GM12878 (cell line): ENCODE results near the gene CNIH2. TPM values are rescaled to one million over a fixed set of nuclear protein-coding genes. Genes with fewer than 3 reads are reported as not detected.

Experiments used
- ATAC-seq: fragments of 200-7000 bp; cut with Tn5 transposase; 3 replicates; pipeline ENCODE4 v1.9.1; 2020; ENCODE audit warnings: mild to moderate bottlenecking, moderate library complexity
- BruUV-seq: library from RNA; stranded (reverse); fragments of 400-500 nt; replicated peaks from 2 replicates; lab custom pipeline; 2021; lab: Mats Ljungman, UMichigan
- CTCF ChIA-PET: fragments of 300-600 bp; sonication (Branson Sonifier 250); formaldehyde crosslinking; extraction: SDS; loops from one replicate; lab custom pipeline; 2021; ENCODE audit warnings: inconsistent platforms; lab: Yijun Ruan, JAX
- POLR2A ChIA-PET: fragments of 350-600 bp; formaldehyde crosslinking; extraction: SDS; loops from one replicate; lab custom pipeline; 2021; ENCODE audit warnings: inconsistent platforms; lab: Charles Lee
- RAD21 ChIA-PET: fragments of 300-600 bp; sonication (Branson Sonifier 250); formaldehyde crosslinking; loops from one replicate; lab custom pipeline; 2023; ENCODE audit warnings: antibody characterized with exemption; ENCODE audit not compliant: unreplicated experiment; lab: Charles Lee
- SMC1A ChIA-PET: fragments of 300-600 bp; sonication (Branson Sonifier 250); formaldehyde crosslinking; loops from one replicate; lab custom pipeline; 2023; ENCODE audit not compliant: unreplicated experiment, uncharacterized antibody; lab: Charles Lee
- DNase-seq: peaks from one replicate; pipeline ENCODE4 v3.0.0-alpha.2; 2011; ENCODE audit warnings: low read depth, low spot score
- FAIRE-seq: peaks from 3 replicates; lab custom pipeline; 2011; peaks lifted over from hg19 to GRCh38; lab: Jason Lieb, UNC
- H2AFZ ChIP-seq: 2 replicates; pipeline ENCODE4 v1.6.0; 2011; ENCODE audit warnings: low read depth, low read length, control low read depth; ENCODE audit not compliant: control insufficient read depth
- H3K27ac ChIP-seq: 2 replicates; pipeline ENCODE4 v1.5.1; 2011; ENCODE audit warnings: control low read depth; ENCODE audit not compliant: control insufficient read depth, insufficient read depth
- H3K27me3 ChIP-seq, 2 experiments: replicated peaks in 1 of 2; 2 replicates each; pipeline versions ENCODE4 v1.6.0 to v1.6.1; 2011; ENCODE audit warnings: low read length in 1 of 2; ENCODE audit not compliant: control insufficient read depth in 2 of 2, insufficient read depth in 2 of 2
- H3K36me3 ChIP-seq, 2 experiments: 2 replicates each; pipeline ENCODE4 v1.5.1; 2011; ENCODE audit warnings: low read length in 1 of 2; ENCODE audit not compliant: control insufficient read depth in 2 of 2, insufficient read depth in 2 of 2
- H3K4me1 ChIP-seq: 2 replicates; pipeline ENCODE4 v1.6.1; 2011; ENCODE audit warnings: mild to moderate bottlenecking, low read length, moderate library complexity, mixed read lengths; ENCODE audit not compliant: control insufficient read depth, insufficient read depth
- H3K4me2 ChIP-seq: 2 replicates; pipeline ENCODE4 v1.6.0; 2011; ENCODE audit warnings: control low read depth; ENCODE audit not compliant: control insufficient read depth, insufficient read depth
- H3K4me3 ChIP-seq: fragments of 200-600 bp; sonication (generic); 2 replicates; pipeline ENCODE4 v1.5.1; 2016
- H3K79me2 ChIP-seq: 2 replicates; pipeline ENCODE4 v1.6.0; 2011; ENCODE audit warnings: low read length; ENCODE audit not compliant: control insufficient read depth, insufficient read depth
- H3K9ac ChIP-seq: 2 replicates; pipeline ENCODE4 v1.8.0; 2011; ENCODE audit warnings: low read length, control low read depth, mixed read lengths; ENCODE audit not compliant: control insufficient read depth, insufficient read depth
- H3K9me3 ChIP-seq: replicated peaks from 3 replicates; pipeline ENCODE4 v1.5.1; 2011; ENCODE audit warnings: mild to moderate bottlenecking, low read length; ENCODE audit not compliant: control insufficient read depth, insufficient read depth
- H4K20me1 ChIP-seq: 2 replicates; pipeline ENCODE4 v1.6.0; 2011; ENCODE audit not compliant: control insufficient read depth, insufficient read depth
- CHD2 ChIP-seq: IDR thresholded peaks from 2 replicates; pipeline ENCODE4 v1.6.1; 2011; ENCODE audit warnings: low read depth, low read length, improper control_type of control experiment, borderline replicate concordance
- HDAC2 ChIP-seq: fragments of 200-600 bp; sonication (generic); IDR thresholded peaks from 2 replicates; pipeline ENCODE4 v1.6.1; 2017
- IRF4 ChIP-seq: IDR thresholded peaks from 2 replicates; pipeline ENCODE4 v1.6.1; 2011; ENCODE audit warnings: low read depth, low read length
- NRF1 ChIP-seq: conservative IDR thresholded peaks from 2 replicates; pipeline ENCODE4 v1.6.1; 2011; ENCODE audit warnings: mild to moderate bottlenecking, low read depth, low read length, improper control_type of control experiment
- SREBF1 ChIP-seq: IDR thresholded peaks from 2 replicates; pipeline ENCODE4 v1.6.1; 2012; ENCODE audit warnings: mild to moderate bottlenecking, low read length
- TBL1XR1 ChIP-seq: IDR thresholded peaks from 2 replicates; pipeline ENCODE4 v1.6.1; 2012; ENCODE audit warnings: low read depth, low read length, improper control_type of control experiment
- WGBS: methylation state at CpG from one replicate; pipeline ENCODE4 v1.1.6; 2016; ENCODE audit warnings: low lambda C conversion rate; ENCODE audit not compliant: insufficient replicate concordance, insufficient coverage; ENCODE audit errors: missing lambda C conversion rate; 5-methylcytosine and 5-hydroxymethylcytosine counted together
- in situ Hi-C: fragments of 300-500 bp; cut with MboI; formaldehyde crosslinking; loops from 9 replicates; pipeline ENCODE4 v1.14.3; 2018; ENCODE audit warnings: mixed read lengths
- intact Hi-C: fragments of 100-400 bp; cut with micrococcal nuclease; formaldehyde crosslinking; loops from one replicate; pipeline ENCODE4 v1.14.2; 2022; ENCODE audit not compliant: unreplicated experiment
- polyA plus RNA-seq, 11 experiments: library from polyadenylated mRNA; depleted of rRNA in 4 of 11; unstranded in 6 of 11; stranded (reverse) in 5 of 11; fragments of >200 nt; fragmentation: Nextera tagmentation in 4 of 11; fragmentation: Illumina TruSeq in 1 of 11; extraction: Ambion mirVana in 4 of 11; extraction: Trizol in 1 of 11; gene quantifications; 1 replicate in 1 of 11; 2 replicates in 10 of 11; pipeline versions ENCODE4 v1.2.1 to v1.2.3, GENCODE V29; 2011 to 2016; ENCODE audit warnings: inconsistent platforms in 2 of 11, missing spikeins in 2 of 11, low read depth in 1 of 11
- total RNA-seq, 4 experiments: library from RNA; depleted of rRNA in 3 of 4; stranded (reverse); fragments of >200 nt in 3 of 4; fragmentation: Illumina TruSeq in 1 of 4; extraction: Trizol in 1 of 4; gene quantifications; 2 replicates each; pipeline versions ENCODE4 v1.2.1 to v1.2.3, GENCODE V29; 2013 to 2021

Gene CNIH2
- total and polyA plus RNA-seq, 10 of the 15 experiments (the other 5 are each of a cell fraction or from before 2014, with no cell fraction given): 0.07 to 1.3 (median 0.68) TPM; not detected in 2

- WGBS: 75% methylated on average over 6 of the region's 6 CpGs
- no peak overlapping the region for H3K9ac ChIP-seq
- H3K4me3 ChIP-seq: no peak overlapping the region
- no peak overlapping the region for H2AFZ ChIP-seq
- no peak for TF ChIP-seq NRF1
- no peak for TF ChIP-seq HDAC2
- TF ChIP-seq IRF4: no peak
- no peak for TF ChIP-seq CHD2
- no peak for TF ChIP-seq TBL1XR1
- TF ChIP-seq SREBF1: no peak
- H3K4me2 ChIP-seq: no peak overlapping the region
- H4K20me1 ChIP-seq: no peaks in the 10 kb centered on the region; the same call in none of the 2 replicates
- ChIA-PET CTCF (interaction anchor here (0.8 to 3.3 kb wide), 5 partner anchors 7 to 160 kb away, joined by 3 to 29 read pairs (median 7); partner anchors contain the start of genes RIN1 and YIF1A), POLR2A (interaction anchor here (1.0 to 2.0 kb wide), 3 partner anchors 8 to 13 kb away, joined by 4 to 7 read pairs (median 5); partner anchors contain the start of genes RAB1B and YIF1A), RAD21 (interaction anchor here (1.7 to 2.2 kb wide), 2 partner anchors 13 to 59 kb away, joined by 9 to 11 read pairs; partner anchors contain the start of gene RAB1B), SMC1A (interaction anchor here (1.0 to 3.4 kb wide), 2 partner anchors 10 to 14 kb away, joined by 3 to 10 read pairs; partner anchors contain the start of gene RAB1B)
- intact Hi-C loops (no loop called here), in situ Hi-C loops (no loop called here)
- no peak for ATAC-seq
- BruUV-seq: no TSS peak
- peaks cover 12% of the 10 kb centered on the region for H3K4me1 ChIP-seq
- no peak for FAIRE-seq
- no peaks in the 10 kb centered on the region for H3K27me3 ChIP-seq
- no peak for DNase-seq
- no peak overlapping the region for H3K27ac ChIP-seq
- H3K79me2 ChIP-seq: no peaks in the 10 kb centered on the region
- H3K36me3 ChIP-seq: peaks cover 0 to 5% of the 10 kb centered on the region in 2 experiments; a peak in 3 of 4 replicates
- H3K9me3 ChIP-seq: no peaks in the 10 kb centered on the region
Measured at GRCh38 chr11:66281001-66281400, 3.0 kb downstream of the CNIH2 start.
